Measurements from ENCODE around the gene PLCB4. TPM values are rescaled to one million over a fixed set of nuclear protein-coding genes. Genes with fewer than 3 reads are reported as not detected.
A peak's percentile ranks its signal among the peaks of the same experiment; 100 is the strongest.

The PLCB4 gene
- total RNA-seq, 2 experiments from 2014 or later: 0.06 TPM; not detected in 1

DNA sequence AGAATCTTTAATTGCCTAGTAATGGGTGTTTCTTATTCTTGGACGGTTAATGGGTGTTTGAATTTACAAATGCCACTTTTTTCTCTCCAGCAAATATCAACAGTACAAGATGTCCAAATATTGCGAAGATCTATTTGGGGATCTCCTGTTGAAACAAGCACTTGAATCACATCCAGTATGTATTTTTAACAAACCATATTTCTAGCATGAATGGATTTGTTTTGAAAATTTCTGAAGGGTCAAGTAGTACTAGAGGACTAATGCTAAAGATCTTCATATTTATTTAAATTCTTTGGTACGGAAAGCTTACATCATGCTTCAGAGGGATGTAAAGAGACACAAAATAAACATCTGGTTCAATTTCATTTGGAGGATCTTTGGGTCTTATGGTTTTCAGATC lies 321.6 kb downstream of the PLCB4 start:
- Histone ChIP-seq H3K4me1 (ENCODE audit: insufficient read depth, low read length) (no peaks in the 10 kb centered on the region), H3K36me3 (ENCODE audit: insufficient read depth, low read length) (no peaks in the 10 kb centered on the region), H3K27me3 (ENCODE audit: control insufficient read depth in 1 of 2, insufficient read depth in 2 of 2, low read length in 2 of 2) (no peaks in the 10 kb centered on the region), H3K27ac (ENCODE audit: low read depth in 1 of 2, low read length in 2 of 2) (no peak overlapping the region), H3K4me3 (ENCODE audit: low read length) (no peak overlapping the region), H3K9me3 (ENCODE audit: control insufficient read depth in 1 of 2, insufficient read depth in 1 of 2, low read length in 2 of 2) (peaks cover 0 to 8% of the 10 kb centered on the region in 2 experiments)
- H3K27ac Mint-ChIP-seq: no peak overlapping the region
- intact Hi-C loops (cut with DNase I, micrococcal nuclease): no loop called here
- H3K4me3 Mint-ChIP-seq: no peak overlapping the region
- ChIA-PET POLR2A (no interaction called here), CTCF (interaction anchor here (0.6 kb wide), 1 partner anchor 606 kb away, joined by 3 read pairs; no protein-coding TSS in a partner anchor)
- H3K27me3 Mint-ChIP-seq: no peaks in the 10 kb centered on the region
- H3K36me3 Mint-ChIP-seq (ENCODE audit: low read depth): no peaks in the 10 kb centered on the region
- H3K4me1 Mint-ChIP-seq (ENCODE audit: low read depth): no peaks in the 10 kb centered on the region
- DNase-seq: no peak
- ATAC-seq (ENCODE audit: poor library complexity): no peak
- peaks cover 3% of the 10 kb centered on the region for H3K9me3 Mint-ChIP-seq
- no peak for TF ChIP-seq CTCF (IDR thresholded peaks at IDR 0.05)

DNA sequence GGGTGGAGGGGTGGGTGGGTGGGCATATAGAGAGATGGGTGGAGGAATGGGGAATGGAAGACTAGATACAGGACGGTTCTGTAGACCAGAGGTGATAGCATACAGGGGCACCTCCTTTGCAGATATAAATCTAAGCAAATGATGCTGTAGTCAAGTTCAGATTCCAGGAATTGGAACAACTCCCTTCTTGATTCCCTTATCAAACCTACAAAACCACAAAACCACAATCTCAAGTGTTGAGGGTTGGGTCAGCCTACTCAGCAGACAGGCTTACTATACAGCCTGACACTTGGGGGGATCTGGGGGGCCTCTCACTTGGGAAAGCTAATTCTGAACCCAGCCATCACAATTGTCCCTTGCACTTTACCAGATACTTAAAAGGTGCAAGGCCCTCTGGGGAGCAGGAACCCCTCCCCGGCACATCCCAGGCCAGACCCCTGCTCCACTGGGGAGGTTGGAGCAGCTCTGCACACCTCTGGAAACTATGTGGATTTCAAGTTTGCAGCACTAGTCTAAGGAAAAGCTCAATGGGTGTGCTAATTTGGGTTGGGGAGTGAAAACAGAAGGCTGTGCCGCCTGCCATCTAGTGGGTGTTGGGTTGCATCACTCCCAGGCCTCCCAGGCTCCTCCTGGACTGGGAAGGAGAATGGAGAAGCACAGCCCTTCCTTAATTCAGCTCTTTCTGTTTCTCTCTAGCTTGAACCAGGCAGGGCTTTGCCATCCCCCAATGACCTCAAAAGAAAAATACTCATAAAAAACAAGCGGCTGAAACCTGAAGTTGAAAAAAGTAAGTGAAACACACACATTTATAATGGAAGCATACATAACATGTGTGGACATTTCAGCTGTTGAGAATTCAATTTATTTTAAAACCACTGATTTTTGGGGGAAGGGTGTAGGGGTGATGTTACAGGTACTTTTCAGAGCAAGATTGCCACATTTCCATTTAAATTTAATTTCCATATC lies 324.3 kb downstream of the PLCB4 start:
- Histone ChIP-seq H3K4me1 (ENCODE audit: insufficient read depth, low read length) (no peaks in the 10 kb centered on the region), H3K27ac (ENCODE audit: low read depth in 1 of 2, low read length in 2 of 2) (no peak overlapping the region), H3K9me3 (ENCODE audit: control insufficient read depth in 1 of 2, insufficient read depth in 1 of 2, low read length in 2 of 2) (no peaks in the 10 kb centered on the region), H3K4me3 (ENCODE audit: low read length) (no peak overlapping the region), H3K36me3 (ENCODE audit: insufficient read depth, low read length) (no peaks in the 10 kb centered on the region), H3K27me3 (ENCODE audit: control insufficient read depth in 1 of 2, insufficient read depth in 2 of 2, low read length in 2 of 2) (no peaks in the 10 kb centered on the region)
- no peaks in the 10 kb centered on the region for H3K36me3 Mint-ChIP-seq (ENCODE audit: low read depth)
- no peak for TF ChIP-seq CTCF (IDR thresholded peaks at IDR 0.05)
- H3K27ac Mint-ChIP-seq: no peak overlapping the region
- H3K4me1 Mint-ChIP-seq (ENCODE audit: low read depth): no peaks in the 10 kb centered on the region
- DNase-seq (peak in 3 of 14 experiments; percentile 7 to 37 (median 33)), ATAC-seq (ENCODE audit: poor library complexity) (no peak)
- intact Hi-C loops (cut with DNase I, micrococcal nuclease): no loop called here
- no peaks in the 10 kb centered on the region for H3K27me3 Mint-ChIP-seq
- H3K9me3 Mint-ChIP-seq: no peaks in the 10 kb centered on the region
- POLR2A ChIA-PET: no interaction called here
- H3K4me3 Mint-ChIP-seq: no peak overlapping the region
- CTCF ChIA-PET: no interaction called here

- no peaks in the 10 kb centered on the region for H3K4me1 ChIP-seq (ENCODE audit: insufficient read depth, low read length)
- no peak overlapping the region for H3K27ac ChIP-seq (ENCODE audit: low read depth in 1 of 2, low read length in 2 of 2)
- no peak overlapping the region for H3K4me3 ChIP-seq (ENCODE audit: low read length)
- no peaks in the 10 kb centered on the region for H3K36me3 ChIP-seq (ENCODE audit: insufficient read depth, low read length)
- Mint-ChIP-seq H3K4me1 (ENCODE audit: low read depth) (no peaks in the 10 kb centered on the region), H3K27ac (no peak overlapping the region), H3K36me3 (ENCODE audit: low read depth) (no peaks in the 10 kb centered on the region), H3K4me3 (no peak overlapping the region), H3K9me3 (no peaks in the 10 kb centered on the region), H3K27me3 (no peaks in the 10 kb centered on the region)
- ChIA-PET CTCF (no interaction called here), POLR2A (no interaction called here)
- ATAC-seq (ENCODE audit: poor library complexity) (no peak), DNase-seq (no peak)
- no peaks in the 10 kb centered on the region for H3K9me3 ChIP-seq (ENCODE audit: control insufficient read depth in 1 of 2, insufficient read depth in 1 of 2, low read length in 2 of 2)
- H3K27me3 ChIP-seq (ENCODE audit: control insufficient read depth in 1 of 2, insufficient read depth in 2 of 2, low read length in 2 of 2): no peaks in the 10 kb centered on the region
- no peak for TF ChIP-seq CTCF (IDR thresholded peaks at IDR 0.05)
- intact Hi-C loops (cut with DNase I, micrococcal nuclease): no loop called here
Measured at GRCh38 chr20:9395971-9396370, 327.1 kb downstream of the PLCB4 start.

Measured in CD4-positive, alpha-beta T cell (primary cell).